Measurements from ENCODE around the gene UQCR10.

UQCR10 gene

GRCh38 chr22:29798801-29799200 lies 31.6 kb downstream of the UQCR10 start:
- no peak for DNase-seq (ENCODE audit: low spot score)

- peak; percentile 68 for DNase-seq (ENCODE audit: low spot score)
Measured at GRCh38 chr22:29799217-29799680, 32.1 kb downstream of the UQCR10 start.

- no peak for DNase-seq (ENCODE audit: low spot score)
Measured at GRCh38 chr22:29801153-29801552, 34.0 kb downstream of the UQCR10 start.

GRCh38 chr22:29801796-29802195 lies 34.6 kb downstream of the UQCR10 start:
- no peak for DNase-seq (ENCODE audit: low spot score)

GRCh38 chr22:29803190-29803589 lies 36.0 kb downstream of the UQCR10 start:
- no peak for DNase-seq (ENCODE audit: low spot score)

GRCh38 chr22:29804985-29805384 lies 37.8 kb downstream of the UQCR10 start:
- no peak for DNase-seq (ENCODE audit: low spot score)

- no peak for DNase-seq (ENCODE audit: low spot score)
Measured at GRCh38 chr22:29806196-29806595, 39.0 kb downstream of the UQCR10 start.

GRCh38 chr22:29810216-29810615 lies 43.0 kb downstream of the UQCR10 start:
- DNase-seq (ENCODE audit: low spot score), result no peak

- no peak for DNase-seq (ENCODE audit: low spot score)
Measured at GRCh38 chr22:29811377-29811776, 44.2 kb downstream of the UQCR10 start.

- no peak for DNase-seq (ENCODE audit: low spot score)
Measured at GRCh38 chr22:29813126-29813525, 46.0 kb downstream of the UQCR10 start.

GRCh38 chr22:29813563-29813962 lies 46.4 kb downstream of the UQCR10 start:
- DNase-seq (ENCODE audit: low spot score), result no peak

GRCh38 chr22:29814003-29814402 lies 46.8 kb downstream of the UQCR10 start:
- DNase-seq (ENCODE audit: low spot score), result no peak

- DNase-seq (ENCODE audit: low spot score), result no peak
Measured at GRCh38 chr22:29815580-29815979, 48.4 kb downstream of the UQCR10 start.

GRCh38 chr22:29816128-29816527 lies 49.0 kb downstream of the UQCR10 start:
- DNase-seq (ENCODE audit: low spot score), result no peak

GRCh38 chr22:29816539-29816938 lies 49.4 kb downstream of the UQCR10 start:
- no peak for DNase-seq (ENCODE audit: low spot score)

GRCh38 chr22:29816980-29817379 lies 49.8 kb downstream of the UQCR10 start:
- DNase-seq (ENCODE audit: low spot score), result no peak

GRCh38 chr22:29817724-29818123 lies 50.6 kb downstream of the UQCR10 start:
- no peak for DNase-seq (ENCODE audit: low spot score)

- DNase-seq (ENCODE audit: low spot score), result no peak
Measured at GRCh38 chr22:29819501-29819900, 52.3 kb downstream of the UQCR10 start.

Data from iPS-NIHi11 (cell line).